D341Med (cell line): ENCODE data around the gene ELMO1.

ENCODE experiments used
- DNase-seq: peaks from one replicate; pipeline ENCODE4 v3.0.0; 2012; ENCODE audit warnings: low spot score

The ELMO1 gene

DNA sequence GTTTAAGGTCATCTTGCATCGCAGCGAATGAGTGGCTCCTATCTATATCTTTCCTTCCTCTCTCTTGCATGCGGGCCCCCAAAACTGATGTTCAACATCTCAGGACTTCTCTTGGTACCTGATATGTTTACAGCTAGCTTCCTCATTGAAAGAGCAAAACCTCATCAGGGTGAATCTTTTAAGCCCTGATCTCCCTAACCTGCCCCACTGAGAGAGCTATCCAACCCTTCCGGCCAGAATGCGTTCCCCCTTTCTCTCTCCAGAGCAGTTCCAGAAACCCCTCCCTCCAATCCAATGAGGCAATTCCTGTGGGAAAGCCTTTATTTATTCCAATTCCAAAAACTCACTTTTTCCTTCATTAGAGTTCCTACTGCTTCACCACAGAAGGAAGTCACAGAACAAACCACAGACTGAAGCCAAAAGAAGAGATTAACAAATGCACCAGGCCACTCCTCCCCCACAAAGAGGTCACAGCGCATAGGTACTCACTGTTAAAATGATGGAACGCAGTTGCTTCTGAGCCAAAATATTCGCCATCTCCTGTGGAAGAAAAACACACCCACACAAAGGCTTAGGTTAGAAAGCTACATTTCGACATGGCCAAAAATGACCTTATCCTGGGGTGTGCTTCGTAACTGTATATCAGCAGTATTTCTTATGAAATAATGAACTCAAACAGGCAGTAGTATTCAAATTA is 232.4 kb downstream of the ELMO1 start:
- DNase-seq, result no peak

DNA sequence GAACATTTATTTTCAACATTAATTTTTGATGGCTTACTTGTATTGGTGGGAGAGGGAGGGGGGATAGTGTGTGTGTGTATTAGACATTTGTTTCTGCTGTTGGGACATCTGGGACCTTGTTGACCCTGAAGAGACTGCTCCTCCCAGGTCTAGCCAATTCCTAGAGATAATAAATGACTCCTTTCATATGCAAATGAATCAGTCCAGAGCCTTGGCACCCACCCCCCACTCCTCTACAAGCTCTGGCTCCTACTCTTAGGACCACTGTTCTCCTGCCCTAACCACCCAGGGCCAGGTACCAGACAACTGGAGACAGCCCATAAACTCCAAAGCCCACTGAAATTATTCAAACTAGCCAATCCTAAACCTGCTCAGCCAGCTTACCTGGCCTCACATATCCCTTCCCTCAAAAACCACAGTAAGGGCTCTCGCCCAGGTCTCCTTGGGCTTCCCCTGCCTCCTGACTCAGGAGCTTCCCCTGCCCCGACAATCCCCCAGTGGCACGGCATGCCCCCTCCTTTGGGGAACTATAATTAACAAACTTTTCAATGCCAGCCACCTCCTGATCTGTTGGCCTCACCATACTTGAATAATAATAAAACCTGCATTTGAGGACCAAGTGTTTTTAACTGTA is 233.3 kb downstream of the ELMO1 start:
- no peak for DNase-seq

- no peak for DNase-seq
These were observed 236.1 kb downstream of the ELMO1 start for GRCh38 chr7:37212556-37212955.

- no peak for DNase-seq
These were observed 236.6 kb downstream of the ELMO1 start for GRCh38 chr7:37212051-37212450.

DNA sequence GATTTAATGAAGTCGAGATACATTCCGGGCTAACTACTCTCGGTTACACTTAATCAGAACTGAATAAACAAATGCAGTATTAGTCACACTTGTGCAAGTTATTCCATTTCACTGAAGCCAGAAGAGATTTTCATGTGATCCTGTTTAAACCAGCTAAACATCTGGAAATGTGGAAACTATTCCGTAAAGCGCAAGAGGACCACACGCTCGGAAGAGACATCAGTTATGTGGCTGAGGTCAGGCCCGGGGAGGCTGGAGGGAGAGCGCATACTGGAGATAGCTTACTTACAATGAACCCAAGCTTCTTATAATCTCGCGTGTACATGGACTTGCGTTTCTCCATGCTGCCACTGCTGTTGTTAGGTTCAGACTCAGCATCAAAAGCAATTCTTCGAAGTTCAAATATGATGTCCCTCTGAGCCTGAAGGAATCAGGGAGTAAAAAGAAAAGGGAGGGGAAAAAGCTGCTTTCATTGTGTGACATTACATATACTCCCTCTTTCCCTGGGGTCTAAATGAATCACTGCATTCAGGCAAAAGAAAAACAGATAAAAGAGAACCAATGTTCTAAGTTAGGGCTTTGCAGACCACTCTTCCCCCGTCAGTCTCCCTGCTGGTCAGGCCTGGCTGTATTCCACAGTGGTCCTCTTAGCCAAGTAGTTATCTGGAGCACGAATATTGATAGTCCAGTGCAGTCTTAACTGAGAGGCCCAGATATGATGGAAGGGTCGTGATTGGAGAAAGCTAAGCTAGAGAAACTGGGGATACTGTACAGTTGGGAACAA is 237.4 kb downstream of the ELMO1 start:
- no peak for DNase-seq

- DNase-seq, result no peak
These were observed 239.5 kb downstream of the ELMO1 start for GRCh38 chr7:37209195-37209594.

DNA sequence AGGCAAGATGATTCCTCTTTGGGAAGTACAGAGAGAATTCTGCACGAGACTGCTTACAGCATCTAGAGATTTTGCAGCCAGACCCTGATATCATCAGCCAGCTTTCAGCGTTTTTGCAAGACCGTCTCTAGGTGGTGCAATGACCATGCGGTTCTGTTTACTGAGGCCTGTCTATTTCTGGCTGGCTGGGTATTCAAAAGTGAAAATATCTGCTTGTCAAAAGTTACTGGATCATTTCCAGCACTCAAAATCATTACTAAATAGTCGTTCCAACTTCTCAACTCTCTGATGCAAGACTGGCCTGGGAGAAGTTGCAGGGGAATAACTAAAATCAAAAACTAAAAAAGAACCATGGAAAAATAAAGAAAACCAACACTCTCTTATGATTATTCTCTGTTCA is 240.1 kb downstream of the ELMO1 start:
- peak; percentile 46 for DNase-seq

DNA sequence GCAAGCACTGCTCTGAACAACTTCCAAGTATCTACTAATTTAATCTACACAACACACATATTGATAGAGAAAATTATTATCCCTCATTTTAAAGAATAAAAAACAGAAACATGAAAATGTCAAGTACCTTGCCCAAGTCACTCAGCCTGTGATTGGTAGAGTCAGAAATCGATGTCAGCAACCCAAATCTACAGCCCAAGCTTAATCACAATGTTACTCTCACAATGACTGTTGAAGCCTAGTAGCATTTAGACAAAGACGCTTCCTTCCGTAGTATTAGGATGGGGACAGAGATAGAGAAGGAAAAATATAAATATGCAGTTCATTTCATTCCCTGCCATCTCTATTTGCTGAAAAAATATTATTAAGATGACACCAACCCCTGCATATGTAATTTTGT is 242.5 kb downstream of the ELMO1 start:
- DNase-seq, result no peak

DNA sequence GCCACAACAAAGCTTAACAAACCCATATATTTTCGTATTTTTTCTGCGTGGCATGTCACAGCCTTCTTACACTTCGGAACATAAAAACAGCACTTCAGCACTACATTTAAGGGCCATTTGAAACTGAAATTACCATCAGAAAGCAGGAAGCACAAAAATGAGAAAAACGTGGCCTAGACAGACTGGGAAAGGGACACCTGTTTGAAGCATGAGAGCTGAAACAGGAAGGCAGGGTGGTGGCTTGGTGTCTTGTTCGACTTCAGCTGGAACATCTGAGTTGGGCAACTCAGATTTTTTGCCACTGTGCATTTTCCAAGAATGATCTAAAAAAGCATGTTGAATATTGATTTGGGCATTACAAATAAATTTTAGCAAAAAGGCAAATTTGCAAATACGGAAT is 243.2 kb downstream of the ELMO1 start:
- DNase-seq, result no peak

GRCh38 chr7:37201876-37202198 is 246.8 kb downstream of the ELMO1 start:
- DNase-seq, result no peak

DNA sequence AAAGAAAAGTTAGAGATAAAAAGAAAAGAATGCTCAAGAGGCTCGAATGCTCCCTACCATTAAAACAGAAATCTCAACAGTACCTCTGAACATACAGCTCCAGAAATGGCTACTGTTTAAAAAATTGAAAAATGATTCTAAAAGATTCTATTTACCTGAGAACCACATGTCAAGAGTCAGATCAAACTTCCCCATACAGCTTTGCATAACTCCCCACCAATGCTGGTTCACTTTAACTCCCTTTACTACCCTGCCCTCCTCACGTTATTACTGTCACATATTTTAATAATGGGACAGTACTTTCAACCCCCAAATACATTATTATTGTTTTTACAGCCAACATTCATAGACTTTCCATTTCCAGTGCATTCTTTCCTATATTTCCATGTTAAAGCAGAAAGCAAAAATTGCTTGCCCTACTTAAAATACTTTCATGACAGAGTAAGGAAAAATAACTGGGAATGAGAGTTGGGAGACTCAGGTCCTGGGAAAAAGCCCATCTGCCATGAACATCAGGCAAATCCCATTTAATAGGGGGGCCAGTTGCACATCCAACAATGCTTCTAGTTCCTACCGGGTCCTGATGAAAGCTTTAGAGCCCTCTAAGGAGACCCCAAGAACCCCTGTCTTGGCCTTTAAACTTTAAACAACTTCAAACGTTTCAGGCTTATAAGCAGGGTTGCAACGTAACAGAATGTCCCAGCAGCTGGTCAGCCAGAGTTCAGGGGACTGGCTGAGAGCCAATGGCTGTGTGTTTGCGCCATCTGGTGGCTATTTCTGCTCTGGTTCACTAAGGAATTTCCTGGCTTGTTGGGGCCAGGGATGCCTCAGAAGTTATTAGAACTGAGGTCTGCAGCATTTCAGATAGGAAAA is 247.4 kb downstream of the ELMO1 start:
- DNase-seq, result peak; percentile 69

- peak; percentile 71 for DNase-seq
These were observed 249.7 kb downstream of the ELMO1 start for GRCh38 chr7:37198906-37199485.

DNA sequence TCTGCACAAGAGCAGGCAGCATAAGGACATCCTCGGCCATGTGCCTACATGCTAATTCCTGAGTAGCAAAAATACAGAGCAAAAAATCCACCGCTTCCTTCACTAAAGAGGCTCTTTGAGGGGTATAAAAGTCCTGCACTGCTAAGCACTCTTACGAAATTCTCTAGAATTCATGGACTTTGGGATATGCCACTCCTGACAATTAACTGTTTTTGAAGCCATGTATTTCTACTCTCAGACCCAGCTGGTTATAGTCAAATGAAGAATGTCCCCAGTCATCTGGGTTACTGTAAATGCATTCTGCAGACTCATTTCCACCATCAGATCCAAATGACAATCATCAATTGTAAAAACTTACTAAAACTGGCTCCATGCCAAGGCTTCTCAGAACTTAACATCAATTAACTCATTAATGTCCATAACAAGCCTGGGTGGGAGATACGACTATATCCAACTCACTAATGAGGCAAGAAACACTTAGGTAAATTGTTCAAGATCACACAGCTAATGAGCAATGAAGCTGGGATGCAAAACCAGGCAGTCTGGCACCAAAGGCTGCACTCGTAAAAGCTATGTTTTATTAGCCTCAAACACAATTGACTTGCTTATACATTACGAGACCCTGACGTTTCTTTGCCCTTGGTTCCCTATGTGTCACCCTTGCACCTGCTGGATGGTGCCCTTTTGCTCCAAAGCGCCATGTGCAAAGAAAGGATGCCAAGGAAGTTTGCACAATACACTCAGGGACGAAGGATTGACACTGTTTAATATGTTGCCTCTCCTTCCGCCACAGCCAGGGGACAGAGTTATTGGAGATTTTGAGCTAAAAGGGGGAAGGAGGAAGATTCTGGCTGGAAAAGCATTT is 250.4 kb downstream of the ELMO1 start:
- no peak for DNase-seq

DNA sequence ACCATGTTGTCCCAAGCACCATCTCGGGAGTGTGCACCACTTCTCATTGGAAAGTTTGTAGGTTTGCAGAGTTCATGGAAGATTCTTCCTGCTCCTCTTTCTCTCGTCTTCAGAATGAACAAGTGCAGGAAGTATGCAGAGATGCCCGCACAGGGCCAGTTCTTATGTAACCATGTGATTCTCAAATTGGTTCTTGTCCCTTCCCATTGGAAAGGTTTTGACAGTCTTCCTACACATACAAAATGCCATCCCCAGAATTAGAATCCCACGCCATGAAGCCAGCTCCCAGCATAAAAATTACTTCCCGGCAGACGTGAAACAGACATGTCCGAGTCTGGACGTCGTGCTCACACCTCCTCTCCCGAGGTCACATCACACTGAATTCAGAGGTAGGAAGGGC is 251.6 kb downstream of the ELMO1 start:
- DNase-seq, result no peak

DNA sequence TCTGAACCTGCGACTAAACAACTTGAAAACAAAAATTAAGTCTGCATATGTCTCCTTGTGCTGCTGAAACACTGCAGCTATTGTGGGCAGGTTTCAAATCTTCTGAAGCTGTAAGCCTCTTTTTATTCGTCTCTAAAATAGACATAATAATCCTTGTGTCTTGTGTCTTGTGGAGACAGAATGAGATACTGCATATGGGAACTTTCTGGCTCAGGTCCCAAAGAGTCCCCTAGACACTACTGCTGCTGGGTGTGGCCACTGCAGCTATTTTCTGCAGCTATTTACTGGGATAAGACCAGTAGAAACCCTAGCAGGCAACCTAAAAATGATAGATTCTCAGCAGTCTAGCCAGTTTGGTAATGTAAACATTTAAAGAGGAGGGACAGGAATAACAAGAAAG is 252.0 kb downstream of the ELMO1 start:
- DNase-seq, result no peak

GRCh38 chr7:37195388-37195787 is 253.3 kb downstream of the ELMO1 start:
- no peak for DNase-seq

- DNase-seq, result no peak
These were observed 253.7 kb downstream of the ELMO1 start for GRCh38 chr7:37194943-37195342.

GRCh38 chr7:37193775-37194135 is 254.9 kb downstream of the ELMO1 start:
- no peak for DNase-seq

GRCh38 chr7:37193087-37193774 is 255.4 kb downstream of the ELMO1 start:
- DNase-seq, result no peak

DNA sequence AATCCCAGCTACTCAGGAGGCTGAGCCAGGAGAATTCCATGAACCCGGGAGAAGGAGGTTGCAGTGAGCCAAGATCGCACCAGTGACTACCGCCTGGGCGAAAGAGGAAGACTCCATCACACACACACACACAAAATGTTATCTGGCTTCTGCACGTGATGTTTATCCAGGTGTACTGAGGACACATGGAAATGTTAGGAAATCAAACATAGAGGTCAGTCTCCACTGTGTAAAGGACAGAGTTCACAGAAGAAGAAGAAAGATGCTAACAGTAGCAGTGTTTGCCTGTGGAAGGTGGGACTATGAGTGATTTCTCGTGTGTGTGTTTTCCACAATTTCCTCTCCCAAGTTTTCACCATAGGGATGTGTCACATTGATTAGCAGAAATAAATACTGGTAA is 256.9 kb downstream of the ELMO1 start:
- no peak for DNase-seq

DNA sequence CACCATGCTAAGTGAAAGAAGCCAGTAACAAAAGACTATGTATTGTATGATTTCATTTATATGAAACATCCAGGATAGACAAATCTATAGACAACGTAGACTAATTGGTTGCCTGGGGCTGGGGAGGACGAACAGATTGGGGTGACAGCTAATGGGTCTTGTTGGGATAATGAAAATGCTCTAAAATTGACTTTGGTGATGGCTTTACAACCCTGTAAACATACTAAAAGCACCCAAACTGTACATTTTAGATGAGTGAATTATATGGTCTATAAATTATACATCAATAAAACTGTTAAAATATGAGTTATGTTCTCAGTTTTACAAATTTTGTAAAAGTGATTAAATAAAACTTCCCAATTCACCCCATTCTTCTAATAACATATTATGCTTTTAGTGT is 261.5 kb downstream of the ELMO1 start:
- no peak for DNase-seq
